Panc1 (cell line): ENCODE measurements around the gene TNRC6C. TPM values are rescaled to one million over a fixed set of nuclear protein-coding genes. Genes with fewer than 3 reads are reported as not detected.

Source experiments
- ATAC-seq: fragments of 200-7000 bp; cut with Tn5 transposase; 2 replicates; pipeline ENCODE4 v1.9.1; 2020; ENCODE audit warnings: mild to moderate bottlenecking, moderate library complexity
- BruUV-seq: library from RNA; stranded (reverse); fragments of 400-500 nt; replicated peaks from 2 replicates; lab custom pipeline; 2021; lab: Mats Ljungman, UMichigan
- CTCF ChIA-PET: fragments of 300-600 bp; sonication (Branson Sonifier 250); formaldehyde crosslinking; loops from one replicate; lab custom pipeline; 2022; ENCODE audit warnings: antibody characterized with exemption; lab: Charles Lee
- POLR2A ChIA-PET: fragments of 300-600 bp; sonication (Branson Sonifier 250); formaldehyde crosslinking; loops from one replicate; lab custom pipeline; 2022; ENCODE audit warnings: antibody characterized with exemption; lab: Charles Lee
- DNase-seq: peaks from one replicate; pipeline ENCODE4 v3.0.0-alpha.2; 2010; ENCODE audit warnings: low read depth, low spot score
- H3K27ac ChIP-seq: 2 replicates; pipeline ENCODE4 v1.5.1; 2011; ENCODE audit warnings: mild to moderate bottlenecking, low read length, inconsistent platforms
- H3K27me3 ChIP-seq: fragments of 200-500 bp; sonication (Bioruptor generic); 2 replicates; pipeline ENCODE4 v1.6.0; 2014; ENCODE audit warnings: low read length, inconsistent platforms; ENCODE audit not compliant: control insufficient read depth, insufficient read depth
- H3K36me3 ChIP-seq: fragments of 200-500 bp; sonication (Bioruptor generic); 2 replicates; pipeline ENCODE4 v1.5.1; 2014; ENCODE audit warnings: inconsistent platforms, mild to moderate bottlenecking, low read length, moderate library complexity; ENCODE audit not compliant: control insufficient read depth, insufficient read depth
- H3K4me1 ChIP-seq: 2 replicates; pipeline ENCODE4 v1.5.1; 2011; ENCODE audit warnings: inconsistent platforms, mild to moderate bottlenecking, low read length, moderate library complexity; ENCODE audit not compliant: control insufficient read depth, insufficient read depth
- H3K4me3 ChIP-seq, 2 experiments: 2 replicates each; pipeline ENCODE4 v1.5.1; 2011 to 2012; ENCODE audit warnings: low read depth in 2 of 2, low read length in 2 of 2, mild to moderate bottlenecking in 2 of 2, inconsistent platforms in 1 of 2, moderate library complexity in 1 of 2
- H3K9me3 ChIP-seq: fragments of 200-500 bp; sonication (Bioruptor generic); 2 replicates; pipeline ENCODE4 v1.5.1; 2014; ENCODE audit warnings: low read depth, mild to moderate bottlenecking, inconsistent platforms, low read length, moderate library complexity; ENCODE audit not compliant: control insufficient read depth, insufficient read depth
- CTCF ChIP-seq: fragments of 450-650 bp; IDR thresholded peaks from 2 replicates; pipeline ENCODE4 v1.5.1; 2017; ENCODE audit warnings: mild to moderate bottlenecking
- POLR2AphosphoS5 ChIP-seq: IDR thresholded peaks from 2 replicates; pipeline ENCODE4 v1.6.1; 2012; ENCODE audit warnings: mild to moderate bottlenecking, low read depth, low read length, moderate library complexity
- SIN3A ChIP-seq: IDR thresholded peaks from 2 replicates; pipeline ENCODE4 v1.6.1; 2012; ENCODE audit warnings: low read depth, mild to moderate bottlenecking, low read length, moderate library complexity, borderline replicate concordance; ENCODE audit not compliant: insufficient read depth
- TCF7L2 ChIP-seq: IDR thresholded peaks from 2 replicates; pipeline ENCODE4 v1.6.1; 2011; ENCODE audit warnings: mild to moderate bottlenecking, low read depth, low read length, inconsistent platforms
- in situ Hi-C: cut with HindIII; loops from 2 replicates; pipeline ENCODE4 v1.10.0; 2016; ENCODE audit warnings: low sequenced_read_pairs, low pct_unique_long_range_greater_than_20kb
- intact Hi-C: fragments of 100-400 bp; cut with micrococcal nuclease; formaldehyde crosslinking; loops from one replicate; pipeline ENCODE4 v1.10.0; 2022; ENCODE audit not compliant: unreplicated experiment
- total RNA-seq: library from RNA; stranded (reverse); gene quantifications from one replicate; pipeline ENCODE4 v1.2.1, GENCODE V29; 2021; ENCODE audit not compliant: unreplicated experiment
- TF ChIP-seq, protein P1 (sequence below), 2 experiments: IDR thresholded peaks; 2 replicates each; pipeline ENCODE4 v1.6.1; 2011 to 2012; ENCODE audit warnings: low read depth in 2 of 2, control low read depth in 1 of 2, low read length in 1 of 2, mild to moderate bottlenecking in 1 of 2, moderate library complexity in 1 of 2; ENCODE audit not compliant: insufficient read depth in 1 of 2

Gene TNRC6C
- total RNA-seq, 1 experiment from 2014 or later: 10.1 TPM

DNA sequence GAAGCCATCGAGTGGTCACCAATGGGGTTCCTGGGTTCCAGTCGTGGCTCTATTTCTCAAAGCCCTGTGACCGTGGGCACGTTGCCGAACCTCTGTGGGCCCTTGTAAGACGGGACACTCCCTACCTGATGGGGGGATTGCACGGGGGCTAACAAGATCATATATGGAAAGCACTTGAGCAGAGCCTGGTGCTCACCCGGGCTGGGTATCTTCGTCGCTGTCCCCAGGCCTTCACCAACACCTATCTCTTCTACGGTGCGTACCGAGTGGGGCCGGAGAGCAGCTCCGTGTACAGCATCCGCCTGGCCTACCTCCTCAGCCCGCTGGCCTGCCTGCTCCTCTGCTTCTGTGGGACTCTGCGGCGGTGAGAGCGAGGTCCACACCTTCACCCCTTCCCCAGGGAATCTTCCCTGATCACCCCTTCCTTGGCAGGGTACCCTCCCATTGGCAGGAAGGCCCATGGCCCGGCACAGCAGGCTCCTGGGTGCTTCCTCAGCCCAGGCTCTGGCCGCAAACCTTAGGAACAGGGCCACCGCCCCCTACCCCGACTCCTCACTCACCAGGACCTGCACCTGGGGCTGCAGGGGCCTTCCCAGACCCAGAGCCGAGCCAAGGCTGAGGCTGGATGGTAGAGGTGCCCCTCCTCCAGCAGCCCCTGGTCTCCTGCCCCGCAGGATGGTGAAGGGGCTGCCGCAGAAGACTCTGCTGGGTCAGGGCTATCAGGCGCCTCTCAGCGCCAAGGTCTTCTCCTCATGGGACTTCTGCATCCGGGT, 174.9 kb downstream of the TNRC6C start:
- in situ Hi-C loops (no loop called here), intact Hi-C loops (no loop called here)
- H3K4me1 ChIP-seq: peaks cover 17% of the 10 kb centered on the region
- H3K27me3 ChIP-seq: no peaks in the 10 kb centered on the region
- DNase-seq (no peak), ATAC-seq (no peak)
- CTCF ChIA-PET: no interaction called here
- H3K36me3 ChIP-seq: peaks cover under 1% of the 10 kb centered on the region; the same call in 1 of the 2 replicates
- no TSS peak for BruUV-seq
- H3K27ac ChIP-seq: no peak overlapping the region
- TF ChIP-seq TCF7L2: no peak
- no peak for TF ChIP-seq POLR2AphosphoS5
- TF ChIP-seq, protein P1, sequence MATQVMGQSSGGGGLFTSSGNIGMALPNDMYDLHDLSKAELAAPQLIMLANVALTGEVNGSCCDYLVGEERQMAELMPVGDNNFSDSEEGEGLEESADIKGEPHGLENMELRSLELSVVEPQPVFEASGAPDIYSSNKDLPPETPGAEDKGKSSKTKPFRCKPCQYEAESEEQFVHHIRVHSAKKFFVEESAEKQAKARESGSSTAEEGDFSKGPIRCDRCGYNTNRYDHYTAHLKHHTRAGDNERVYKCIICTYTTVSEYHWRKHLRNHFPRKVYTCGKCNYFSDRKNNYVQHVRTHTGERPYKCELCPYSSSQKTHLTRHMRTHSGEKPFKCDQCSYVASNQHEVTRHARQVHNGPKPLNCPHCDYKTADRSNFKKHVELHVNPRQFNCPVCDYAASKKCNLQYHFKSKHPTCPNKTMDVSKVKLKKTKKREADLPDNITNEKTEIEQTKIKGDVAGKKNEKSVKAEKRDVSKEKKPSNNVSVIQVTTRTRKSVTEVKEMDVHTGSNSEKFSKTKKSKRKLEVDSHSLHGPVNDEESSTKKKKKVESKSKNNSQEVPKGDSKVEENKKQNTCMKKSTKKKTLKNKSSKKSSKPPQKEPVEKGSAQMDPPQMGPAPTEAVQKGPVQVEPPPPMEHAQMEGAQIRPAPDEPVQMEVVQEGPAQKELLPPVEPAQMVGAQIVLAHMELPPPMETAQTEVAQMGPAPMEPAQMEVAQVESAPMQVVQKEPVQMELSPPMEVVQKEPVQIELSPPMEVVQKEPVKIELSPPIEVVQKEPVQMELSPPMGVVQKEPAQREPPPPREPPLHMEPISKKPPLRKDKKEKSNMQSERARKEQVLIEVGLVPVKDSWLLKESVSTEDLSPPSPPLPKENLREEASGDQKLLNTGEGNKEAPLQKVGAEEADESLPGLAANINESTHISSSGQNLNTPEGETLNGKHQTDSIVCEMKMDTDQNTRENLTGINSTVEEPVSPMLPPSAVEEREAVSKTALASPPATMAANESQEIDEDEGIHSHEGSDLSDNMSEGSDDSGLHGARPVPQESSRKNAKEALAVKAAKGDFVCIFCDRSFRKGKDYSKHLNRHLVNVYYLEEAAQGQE (IDR thresholded peaks at IDR 0.05; ENCODE audit: insufficient read depth in 1 of 2, low read depth in 2 of 2, low read length in 1 of 2): no peak
- no peak for TF ChIP-seq CTCF
- TF ChIP-seq SIN3A: no peak
- POLR2A ChIA-PET: no interaction called here
- no peak overlapping the region for H3K4me3 ChIP-seq
- H3K9me3 ChIP-seq: no peaks in the 10 kb centered on the region

DNA sequence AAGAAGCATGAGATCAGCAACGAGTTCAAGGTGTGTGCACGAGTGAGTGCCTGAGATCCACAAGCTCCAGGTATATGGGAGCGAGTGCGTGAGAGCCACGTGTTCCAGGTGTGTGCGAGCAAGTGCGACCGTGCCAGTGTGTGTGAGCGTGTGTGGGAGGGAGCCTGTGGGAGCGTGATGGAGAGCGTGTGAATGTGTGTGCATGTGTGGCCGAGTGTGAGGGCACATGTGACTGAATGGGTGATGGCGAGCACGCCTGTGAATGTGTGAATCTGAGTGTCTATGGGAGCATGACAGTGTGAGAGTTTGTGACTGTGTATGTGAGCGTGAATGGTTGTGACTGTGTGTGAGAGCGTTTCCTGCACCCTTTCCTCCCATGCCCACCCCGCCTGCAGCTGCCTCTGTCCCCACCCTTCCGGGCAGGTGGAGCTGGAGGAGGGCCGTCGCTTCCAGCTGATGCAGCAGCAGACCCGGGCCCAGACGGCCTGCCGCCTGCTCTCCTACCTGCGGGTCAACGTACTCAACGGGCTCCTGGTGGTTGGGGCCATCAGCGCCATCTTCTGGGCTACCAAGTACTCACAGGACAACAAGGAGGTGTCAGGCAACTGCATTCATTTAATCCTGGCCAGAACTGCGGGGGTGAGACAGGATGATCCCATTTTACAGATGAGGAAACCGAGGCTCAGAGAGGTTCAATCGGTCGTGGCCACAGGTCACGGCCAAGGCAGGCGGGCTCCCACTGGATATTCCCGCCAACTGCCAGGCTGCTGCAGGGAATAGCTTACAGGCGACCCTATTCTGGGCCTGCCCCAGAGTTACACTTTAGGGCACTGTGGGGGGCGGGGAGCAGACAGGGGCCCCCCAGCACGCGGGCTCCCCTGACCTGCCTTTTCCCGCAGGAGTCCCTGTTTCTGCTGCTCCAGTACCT, 175.7 kb downstream of the TNRC6C start:
- ATAC-seq: peak; percentile 64
- ChIA-PET POLR2A (no interaction called here), CTCF (interaction anchor here (1.4 kb wide), 1 partner anchor 49 kb away, joined by 5 read pairs; no protein-coding TSS in a partner anchor)
- H3K36me3 ChIP-seq: no peaks in the 10 kb centered on the region; the same call in 1 of the 2 replicates
- no peaks in the 10 kb centered on the region for H3K27me3 ChIP-seq
- no peaks in the 10 kb centered on the region for H3K9me3 ChIP-seq
- DNase-seq: no peak
- intact Hi-C loops: no loop called here
- no peak overlapping the region for H3K4me3 ChIP-seq
- in situ Hi-C loops: no loop called here
- H3K27ac ChIP-seq: no peak overlapping the region
- peaks cover 13% of the 10 kb centered on the region for H3K4me1 ChIP-seq
- no TSS peak for BruUV-seq
- TF ChIP-seq POLR2AphosphoS5 (no peak), CTCF (peak; percentile 87)
